Stomach (tissue), 4 donors: ENCODE data around the gene NEMP2.

Experiments used
- POLR2AphosphoS5 ChIP-seq, 3 donors: sonication (generic); formaldehyde crosslinking; IDR thresholded peaks; one replicate each; pipeline ENCODE4 v1.6.1; 2016; ENCODE audit warnings: antibody characterized with exemption in 3 of 3
- TF ChIP-seq, protein P1 (sequence below), 7 experiments: fragments of 450-650 bp in 4 of 7; fragments of 200-600 bp in 3 of 7; sonication (generic) in 3 of 7; IDR thresholded peaks; one replicate each; pipeline ENCODE4 v1.5.1; 2016 to 2019; ENCODE audit warnings: antibody characterized with exemption in 7 of 7, control low read depth in 2 of 7, mild to moderate bottlenecking in 1 of 7

GRCh38 chr2:190519975-190520767, 14.4 kb downstream of the NEMP2 start:
- no peak for TF ChIP-seq POLR2AphosphoS5 (IDR thresholded peaks at IDR 0.05)
- TF ChIP-seq, protein P1, sequence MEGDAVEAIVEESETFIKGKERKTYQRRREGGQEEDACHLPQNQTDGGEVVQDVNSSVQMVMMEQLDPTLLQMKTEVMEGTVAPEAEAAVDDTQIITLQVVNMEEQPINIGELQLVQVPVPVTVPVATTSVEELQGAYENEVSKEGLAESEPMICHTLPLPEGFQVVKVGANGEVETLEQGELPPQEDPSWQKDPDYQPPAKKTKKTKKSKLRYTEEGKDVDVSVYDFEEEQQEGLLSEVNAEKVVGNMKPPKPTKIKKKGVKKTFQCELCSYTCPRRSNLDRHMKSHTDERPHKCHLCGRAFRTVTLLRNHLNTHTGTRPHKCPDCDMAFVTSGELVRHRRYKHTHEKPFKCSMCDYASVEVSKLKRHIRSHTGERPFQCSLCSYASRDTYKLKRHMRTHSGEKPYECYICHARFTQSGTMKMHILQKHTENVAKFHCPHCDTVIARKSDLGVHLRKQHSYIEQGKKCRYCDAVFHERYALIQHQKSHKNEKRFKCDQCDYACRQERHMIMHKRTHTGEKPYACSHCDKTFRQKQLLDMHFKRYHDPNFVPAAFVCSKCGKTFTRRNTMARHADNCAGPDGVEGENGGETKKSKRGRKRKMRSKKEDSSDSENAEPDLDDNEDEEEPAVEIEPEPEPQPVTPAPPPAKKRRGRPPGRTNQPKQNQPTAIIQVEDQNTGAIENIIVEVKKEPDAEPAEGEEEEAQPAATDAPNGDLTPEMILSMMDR (IDR thresholded peaks at IDR 0.05) = no peak
